Aorta (tissue), 5 donors: Measurements from ENCODE around the gene IMPA2. TPM values are rescaled to one million over a fixed set of nuclear protein-coding genes. Genes with fewer than 3 reads are reported as not detected.

Experiments used
- ATAC-seq: fragments of 200-7000 bp; cut with Tn5 transposase; one replicate; pipeline ENCODE4 v1.9.1; 2022; ENCODE audit warnings: moderate library complexity; ENCODE audit not compliant: low FRiP score
- DNase-seq, 2 donors: peaks; one replicate each; pipeline ENCODE4 v3.0.0-alpha.2; 2020
- H3K27ac ChIP-seq, 2 donors: one replicate each; pipeline ENCODE4 v1.5.1; 2013; ENCODE audit warnings: low read length in 2 of 2, mild to moderate bottlenecking in 2 of 2, moderate library complexity in 2 of 2, control low read depth in 1 of 2, inconsistent platforms in 1 of 2, low read depth in 1 of 2
- H3K27me3 ChIP-seq, 2 donors: one replicate each; pipeline ENCODE4 v1.6.1; 2013; ENCODE audit warnings: control low read depth in 1 of 2, low read length in 1 of 2, mild to moderate bottlenecking in 1 of 2, moderate library complexity in 1 of 2; ENCODE audit not compliant: insufficient read depth in 2 of 2, control insufficient read depth in 1 of 2
- H3K36me3 ChIP-seq, 2 donors: one replicate each; pipeline ENCODE4 v1.6.1; 2013; ENCODE audit warnings: control low read depth in 1 of 2, low read length in 1 of 2, mild to moderate bottlenecking in 1 of 2; ENCODE audit not compliant: insufficient read depth in 2 of 2, control insufficient read depth in 1 of 2
- H3K4me1 ChIP-seq, 2 donors: one replicate each; pipeline ENCODE4 v1.6.1; 2013; ENCODE audit warnings: low read length in 2 of 2, control low read depth in 1 of 2, mild to moderate bottlenecking in 1 of 2, moderate library complexity in 1 of 2; ENCODE audit not compliant: insufficient read depth in 2 of 2, control insufficient read depth in 1 of 2
- H3K4me3 ChIP-seq, 2 donors: one replicate each; pipeline ENCODE4 v1.5.1; 2013; ENCODE audit warnings: low read length in 2 of 2, control low read depth in 1 of 2, mild to moderate bottlenecking in 1 of 2
- H3K9me3 ChIP-seq: one replicate; pipeline ENCODE4 v1.6.1; 2013; ENCODE audit warnings: mild to moderate bottlenecking, low read length; ENCODE audit not compliant: control insufficient read depth
- WGBS, 2 donors: extraction: QIAGEN DNeasy Blood & Tissue Kit; methylation state at CpG; one replicate each; pipeline ENCODE4 v1.1.7; 2013; 5-methylcytosine and 5-hydroxymethylcytosine counted together
- intact Hi-C, 2 donors: fragments of 100-400 bp; cut with DNase I; formaldehyde crosslinking; loops; one replicate each; pipeline versions ENCODE4 v1.14.2 to v1.15.0; 2022
- polyA plus RNA-seq, 2 donors: library from polyadenylated mRNA; stranded (reverse); fragments of 200-250 nt; gene quantifications; one replicate each; pipeline ENCODE4 v1.2.3, GENCODE V29; 2013
- total RNA-seq, 2 donors: library from RNA; stranded (reverse); fragmentation: NEBNext Ultra II Directional; extraction: Animal tissue kit (Norgen Biotek cat#: 25700); gene quantifications; one replicate each; pipeline ENCODE4 v1.2.1, GENCODE V29; 2021
- donor health status: healthy with polysubstance abuse.
- donor health status: Bipolar disorder and iron deficiency.
- donor health status: DM: no; HTN: no; CAD: no.
- donor health status: DM: no; HTN: no; CAD: no.
- donor health status: DM: yes; HTN: yes; CAD: no.

IMPA2 gene
- total and polyA plus RNA-seq, 4 donors = 7.9 to 19.9 (median 14.1) TPM

GRCh38 chr18:11946756-11947155 lies 34.6 kb upstream of the IMPA2 start:
- Histone ChIP-seq H3K27ac (peak overlapping the region in 1 of 2 donors; percentile 81), H3K27me3 (no peaks in the 10 kb centered on the region), H3K4me1 (no peaks in the 10 kb centered on the region), H3K9me3 (no peaks in the 10 kb centered on the region), H3K4me3 (no peak overlapping the region), H3K36me3 (no peaks in the 10 kb centered on the region)
- WGBS, 2 donors = 9 to 10% methylated on average over 3 of the region's 3 CpGs
- DNase-seq (peak in 1 of 2 donors; percentile 76), ATAC-seq (peak; percentile 58)
- intact Hi-C loops = loop anchor here (1.0 to 5.0 kb wide), 2 partner anchors 35 to 36 kb away; partner anchors contain the start of gene IMPA2 (in 2 of the 2)

- no peaks in the 10 kb centered on the region for H3K27me3 ChIP-seq
- peak; percentile 95 to 96 for DNase-seq
- H3K4me3 ChIP-seq = peak overlapping the region; percentile 13 to 29
- intact Hi-C loops = loop anchor here (1.0 to 5.0 kb wide), 2 partner anchors 34 to 35 kb away; partner anchors contain the start of gene IMPA2 (in 2 of the 2)
- ATAC-seq = peak; percentile 98
- 5 to 6% methylated on average over 47 to 55 of the region's 55 CpGs for WGBS, 2 donors
- H3K27ac ChIP-seq = peak overlapping the region; percentile 20 to 93
- no peaks in the 10 kb centered on the region for H3K9me3 ChIP-seq
- H3K36me3 ChIP-seq = no peaks in the 10 kb centered on the region
- H3K4me1 ChIP-seq = no peaks in the 10 kb centered on the region
These were observed 33.8 kb upstream of the IMPA2 start for GRCh38 chr18:11947214-11948191.

- no peaks in the 10 kb centered on the region for H3K36me3 ChIP-seq
- intact Hi-C loops = loop anchor here in 1 of 2 donors (5.0 kb wide), 1 partner anchor 33 kb away; the partner anchor contains the start of gene IMPA2
- ATAC-seq (no peak), DNase-seq (peak in 1 of 2 donors; percentile 63)
- no peaks in the 10 kb centered on the region for H3K9me3 ChIP-seq
- 62% methylated on average over 6 of the region's 6 CpGs for WGBS, 2 donors
- no peak overlapping the region for H3K4me3 ChIP-seq
- no peaks in the 10 kb centered on the region for H3K27me3 ChIP-seq
- H3K4me1 ChIP-seq = no peaks in the 10 kb centered on the region
- H3K27ac ChIP-seq = peak overlapping the region in 1 of 2 donors; percentile 20
These were observed 32.3 kb upstream of the IMPA2 start for GRCh38 chr18:11948852-11949523.

GRCh38 chr18:11950824-11951223 lies 30.5 kb upstream of the IMPA2 start:
- H3K9me3 ChIP-seq = no peaks in the 10 kb centered on the region
- no peaks in the 10 kb centered on the region for H3K27me3 ChIP-seq
- H3K27ac ChIP-seq = no peak overlapping the region
- H3K4me3 ChIP-seq = no peak overlapping the region
- WGBS, 2 donors = 87% methylated on average over 5 of the region's 5 CpGs
- H3K4me1 ChIP-seq = no peaks in the 10 kb centered on the region
- no peaks in the 10 kb centered on the region for H3K36me3 ChIP-seq
- ATAC-seq (no peak), DNase-seq (no peak)
- intact Hi-C loops = no loop called here

- WGBS, 2 donors = 79 to 85% methylated on average over 9 of the region's 9 CpGs
- ATAC-seq = no peak
- no peak overlapping the region for H3K4me3 ChIP-seq
- no peaks in the 10 kb centered on the region for H3K4me1 ChIP-seq
- H3K36me3 ChIP-seq = no peaks in the 10 kb centered on the region
- DNase-seq = peak in 1 of 2 donors; percentile 57
- intact Hi-C loops = no loop called here
- H3K27me3 ChIP-seq = no peaks in the 10 kb centered on the region
- H3K27ac ChIP-seq = no peak overlapping the region
- H3K9me3 ChIP-seq = no peaks in the 10 kb centered on the region
These were observed 29.9 kb upstream of the IMPA2 start for GRCh38 chr18:11951390-11951851.

- ATAC-seq (no peak), DNase-seq (no peak)
- Histone ChIP-seq H3K36me3 (no peaks in the 10 kb centered on the region), H3K27me3 (no peaks in the 10 kb centered on the region), H3K4me1 (no peaks in the 10 kb centered on the region), H3K4me3 (no peak overlapping the region), H3K9me3 (no peaks in the 10 kb centered on the region), H3K27ac (no peak overlapping the region)
- intact Hi-C loops = no loop called here
- 82 to 85% methylated on average over 5 of the region's 5 CpGs for WGBS, 2 donors
These were observed 28.2 kb upstream of the IMPA2 start for GRCh38 chr18:11953113-11953512.

GRCh38 chr18:11955239-11956029 lies 25.9 kb upstream of the IMPA2 start:
- WGBS, 2 donors = 42 to 47% methylated on average over 8 of the region's 8 CpGs
- ATAC-seq (no peak), DNase-seq (peak; percentile 61 to 81)
- H3K9me3 ChIP-seq = no peaks in the 10 kb centered on the region
- no peaks in the 10 kb centered on the region for H3K36me3 ChIP-seq
- H3K4me3 ChIP-seq = no peak overlapping the region
- intact Hi-C loops = no loop called here
- H3K27me3 ChIP-seq = no peaks in the 10 kb centered on the region
- no peak overlapping the region for H3K27ac ChIP-seq
- no peaks in the 10 kb centered on the region for H3K4me1 ChIP-seq
